H9 (cell line): ENCODE data around the gene PRR3. TPM values are rescaled to one million over a fixed set of nuclear protein-coding genes. Genes with fewer than 3 reads are reported as not detected.

Experiments
- DNase-seq: peaks from one replicate; pipeline ENCODE4 v3.0.0-alpha.2; 2017
- H2AFZ ChIP-seq: one replicate; pipeline ENCODE4 v1.6.1; 2013; ENCODE audit warnings: mild to moderate bottlenecking, low read length, control low read depth, moderate library complexity
- H2AK5ac ChIP-seq: 2 replicates; pipeline ENCODE4 v1.6.1; 2013; ENCODE audit warnings: low read length, control low read depth, mixed read lengths; ENCODE audit not compliant: insufficient read length
- H2BK120ac ChIP-seq: one replicate; pipeline ENCODE4 v1.6.1; 2013; ENCODE audit warnings: low read depth, mild to moderate bottlenecking, low read length, control low read depth, inconsistent platforms; ENCODE audit not compliant: poor library complexity, severe bottlenecking
- H2BK12ac ChIP-seq: 2 replicates; pipeline ENCODE4 v1.6.1; 2013; ENCODE audit warnings: low read length, control low read depth, mixed read lengths, low read depth; ENCODE audit not compliant: insufficient read length
- H2BK15ac ChIP-seq: 2 replicates; pipeline ENCODE4 v1.6.1; 2013; ENCODE audit warnings: low read depth, low read length, control low read depth
- H2BK20ac ChIP-seq: one replicate; pipeline ENCODE4 v1.6.1; 2013; ENCODE audit warnings: low read depth, mild to moderate bottlenecking, low read length, control low read depth, inconsistent platforms; ENCODE audit not compliant: poor library complexity, severe bottlenecking
- H2BK5ac ChIP-seq: 2 replicates; pipeline ENCODE4 v1.6.1; 2013; ENCODE audit warnings: low read length, control low read depth, mixed read lengths; ENCODE audit not compliant: insufficient read length
- H3K14ac ChIP-seq: 2 replicates; pipeline ENCODE4 v1.6.1; 2013; ENCODE audit warnings: low read length, control low read depth; ENCODE audit not compliant: insufficient read depth
- H3K18ac ChIP-seq: 2 replicates; pipeline ENCODE4 v1.6.1; 2013; ENCODE audit warnings: low read depth, mild to moderate bottlenecking, mixed read lengths, low read length, control low read depth; ENCODE audit not compliant: insufficient read length
- H3K23ac ChIP-seq: 2 replicates; pipeline ENCODE4 v1.6.1; 2013; ENCODE audit warnings: low read length, control low read depth, mixed read lengths, low read depth; ENCODE audit not compliant: insufficient read length
- H3K23me2 ChIP-seq: 2 replicates; pipeline ENCODE4 v1.6.1; 2013; ENCODE audit warnings: low read depth, mild to moderate bottlenecking, mixed read lengths, low read length, control low read depth; ENCODE audit not compliant: insufficient read length, poor library complexity, severe bottlenecking
- H3K27ac ChIP-seq: 2 replicates; pipeline ENCODE4 v1.5.1; 2013; ENCODE audit warnings: low read length, control low read depth, mixed read lengths, low read depth; ENCODE audit not compliant: insufficient read length
- H3K27me3 ChIP-seq: 2 replicates; pipeline ENCODE4 v1.6.1; 2013; ENCODE audit warnings: low read length, control low read depth, inconsistent platforms; ENCODE audit not compliant: insufficient read depth
- H3K4ac ChIP-seq: 2 replicates; pipeline ENCODE4 v1.6.1; 2013; ENCODE audit warnings: low read depth, mild to moderate bottlenecking, control low read depth, inconsistent platforms, low read length, moderate library complexity
- H3K4me1 ChIP-seq: 2 replicates; pipeline ENCODE4 v1.6.1; 2013; ENCODE audit warnings: low read length, control low read depth, inconsistent platforms; ENCODE audit not compliant: insufficient read depth
- H3K4me2 ChIP-seq: 2 replicates; pipeline ENCODE4 v1.6.1; 2013; ENCODE audit warnings: low read length, control low read depth, mixed read lengths; ENCODE audit not compliant: insufficient read length, insufficient read depth
- H3K56ac ChIP-seq: 2 replicates; pipeline ENCODE4 v1.6.1; 2013; ENCODE audit warnings: low read depth, mild to moderate bottlenecking, mixed read lengths, low read length, control low read depth; ENCODE audit not compliant: insufficient read length
- H3K79me1 ChIP-seq: 2 replicates; pipeline ENCODE4 v1.6.1; 2013; ENCODE audit warnings: low read depth, mild to moderate bottlenecking, moderate library complexity, low read length, control low read depth, inconsistent platforms; ENCODE audit not compliant: insufficient read depth, poor library complexity, severe bottlenecking
- H3K79me2 ChIP-seq: 2 replicates; pipeline ENCODE4 v1.6.1; 2013; ENCODE audit warnings: low read length, control low read depth, inconsistent platforms; ENCODE audit not compliant: insufficient read depth
- H3K9ac ChIP-seq: 2 replicates; pipeline ENCODE4 v1.6.1; 2013; ENCODE audit warnings: low read length, control low read depth, mixed read lengths; ENCODE audit not compliant: insufficient read length; ENCODE audit errors: extremely low read depth
- H3K9me3 ChIP-seq: one replicate; pipeline ENCODE4 v1.6.1; 2013; ENCODE audit warnings: low read depth, low read length, inconsistent platforms; ENCODE audit not compliant: control insufficient read depth
- H3T11ph ChIP-seq: one replicate; pipeline ENCODE4 v1.6.1; 2013; ENCODE audit warnings: mild to moderate bottlenecking, low read length, control low read depth, inconsistent platforms
- H4K20me1 ChIP-seq: one replicate; pipeline ENCODE4 v1.6.1; 2013; ENCODE audit not compliant: control insufficient read depth, insufficient read length, insufficient read depth
- H4K5ac ChIP-seq: 2 replicates; pipeline ENCODE4 v1.6.1; 2013; ENCODE audit warnings: low read depth, mild to moderate bottlenecking, mixed read lengths, low read length, control low read depth; ENCODE audit not compliant: insufficient read length
- H4K8ac ChIP-seq: replicated peaks from 2 replicates; pipeline ENCODE4 v1.6.1; 2013; ENCODE audit warnings: low read length, control low read depth, mixed read lengths, low read depth; ENCODE audit not compliant: insufficient read length
- H4K91ac ChIP-seq: 2 replicates; pipeline ENCODE4 v1.6.1; 2013; ENCODE audit warnings: low read depth, mild to moderate bottlenecking, moderate library complexity, mixed read lengths, low read length, control low read depth; ENCODE audit not compliant: insufficient read length
- H3K27ac Mint-ChIP-seq, 3 experiments: 2 replicates in 2 of 3; 3 replicates in 1 of 3; pipeline ENCODE4 v1.8.0; 2020 to 2021; ENCODE audit warnings: mixed read lengths in 3 of 3, mild to moderate bottlenecking in 1 of 3, moderate library complexity in 1 of 3
- H3K27me3 Mint-ChIP-seq: 2 replicates; pipeline ENCODE4 v1.8.0; 2021; ENCODE audit warnings: low read depth, mild to moderate bottlenecking, moderate library complexity, mixed read lengths
- H3K36me3 Mint-ChIP-seq, 3 experiments: 2 replicates in 2 of 3; 3 replicates in 1 of 3; pipeline ENCODE4 v1.8.0; 2020 to 2021; ENCODE audit warnings: low read depth in 3 of 3, mixed read lengths in 3 of 3; ENCODE audit not compliant: insufficient read depth in 1 of 3
- H3K4me1 Mint-ChIP-seq, 2 experiments: 2 replicates each; pipeline ENCODE4 v1.8.0; 2020; ENCODE audit warnings: mixed read lengths in 2 of 2
- H3K4me3 Mint-ChIP-seq, 2 experiments: 2 replicates in 1 of 2; 3 replicates in 1 of 2; pipeline ENCODE4 v1.8.0; 2020 to 2021; ENCODE audit warnings: mild to moderate bottlenecking in 2 of 2, mixed read lengths in 2 of 2, moderate library complexity in 1 of 2
- H3K9me3 Mint-ChIP-seq, 2 experiments: 2 replicates in 1 of 2; 3 replicates in 1 of 2; pipeline ENCODE4 v1.8.0; 2020; ENCODE audit warnings: mild to moderate bottlenecking in 2 of 2, mixed read lengths in 2 of 2, moderate library complexity in 1 of 2
- CTCF ChIP-seq: fragments of 200-600 bp; sonication (generic); conservative IDR thresholded peaks from 3 replicates; pipeline ENCODE4 v1.8.0; 2021; ENCODE audit warnings: antibody characterized with exemption, mild to moderate bottlenecking
- WGBS: extraction: QIAGEN DNeasy Blood & Tissue Kit; methylation state at CpG from one replicate; pipeline ENCODE4 v1.1.7; 2013; ENCODE audit warnings: missing lambda C conversion rate, low lambda C conversion rate, mixed read lengths; ENCODE audit not compliant: insufficient read length; ENCODE audit errors: extremely low coverage; 5-methylcytosine and 5-hydroxymethylcytosine counted together
- total RNA-seq: library from RNA; stranded (reverse); gene quantifications from 2 replicates; pipeline ENCODE4 v1.2.1, GENCODE V29; 2021

The PRR3 gene
- total RNA-seq, 1 experiment from 2014 or later: 17.0 TPM

GRCh38 chr6:30611150-30611855 lies 54.2 kb downstream of the PRR3 start:
- Histone ChIP-seq H3K4ac (no peak overlapping the region), H3K27ac (no peak overlapping the region), H2BK20ac (no peak overlapping the region), H3K79me2 (peaks cover 2% of the 10 kb centered on the region; the same call in 1 of the 2 replicates), H3K23me2 (peaks cover 10% of the 10 kb centered on the region), H3K4me2 (no peak overlapping the region), H4K20me1 (no peaks in the 10 kb centered on the region), H4K5ac (no peak overlapping the region), H2BK15ac (no peak overlapping the region), H3K9me3 (no peaks in the 10 kb centered on the region), H3K14ac (no peak overlapping the region), H3K79me1 (no peaks in the 10 kb centered on the region), H4K91ac (no peak overlapping the region), H2AK5ac (no peak overlapping the region), H2BK12ac (no peak overlapping the region), H3T11ph (no peak overlapping the region), H2BK5ac (no peak overlapping the region), H3K27me3 (no peaks in the 10 kb centered on the region), H3K18ac (no peak overlapping the region), H3K23ac (no peak overlapping the region), H3K56ac (no peak overlapping the region), H2BK120ac (no peak overlapping the region), H3K4me1 (peaks cover 4% of the 10 kb centered on the region; the same call in 1 of the 2 replicates), H2AFZ (no peak overlapping the region), H3K9ac (no peak overlapping the region), H4K8ac (no peak overlapping the region)
- Mint-ChIP-seq H3K27me3 (peaks cover under 1% of the 10 kb centered on the region; the same call in 1 of the 2 replicates), H3K36me3 (peaks cover 41 to 82% (median 67%) of the 10 kb centered on the region in 3 experiments), H3K4me3 (no peak overlapping the region), H3K4me1 (peaks cover 30 to 39% of the 10 kb centered on the region in 2 experiments), H3K9me3 (peaks cover 1 to 4% of the 10 kb centered on the region in 2 experiments; a peak in 3 of 5 replicates), H3K27ac (peak overlapping the region; percentile 11 to 79 (median 47); a peak in 5 of 7 replicates)
- no peak for TF ChIP-seq CTCF
- DNase-seq: no peak
- WGBS: no CpG with 5 or more reads among the region's 9 CpGs
